ENCODE data around the gene CABP4.

DNA sequence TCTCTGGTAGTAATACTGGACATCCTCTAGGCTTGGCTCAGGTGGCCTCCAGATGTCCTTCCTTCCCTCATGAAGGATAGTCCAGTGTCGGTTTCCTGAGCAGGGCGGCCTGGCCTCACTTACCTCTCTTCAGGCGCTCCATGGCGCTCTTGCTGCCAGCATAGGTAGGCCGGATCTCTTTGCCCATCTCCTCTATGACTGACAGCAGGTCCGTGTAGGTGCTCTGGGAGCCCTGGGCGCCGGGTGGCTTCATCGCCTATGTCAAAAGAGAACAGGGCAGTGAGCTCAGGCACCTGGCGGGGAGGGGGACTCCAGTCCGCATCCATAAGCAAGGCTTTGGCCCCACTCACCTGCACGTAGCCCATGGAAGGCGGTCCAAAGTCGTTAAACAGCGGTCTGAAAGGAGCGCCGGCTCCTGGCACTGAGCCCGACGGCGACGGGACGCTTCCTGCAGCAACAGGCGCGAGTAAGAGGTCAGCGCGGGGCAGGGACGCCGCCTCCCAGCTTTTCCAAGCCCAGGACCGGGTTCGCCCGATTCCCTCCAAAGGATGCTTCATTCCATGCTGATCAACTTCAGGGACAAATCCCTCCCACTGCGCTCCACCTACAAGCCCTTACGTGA is 52.2 kb downstream of the CABP4 start:
- TF ChIP-seq CTCF (IDR thresholded peaks at IDR 0.05; ENCODE audit: low read length) (no peak), EZH2 (IDR thresholded peaks at IDR 0.05; ENCODE audit: borderline replicate concordance, low read length) (no peak)
